Suprapubic skin (tissue), 4 donors: ENCODE results near the gene ZMYND19. TPM values are rescaled to one million over a fixed set of nuclear protein-coding genes. Genes with fewer than 3 reads are reported as not detected.
"Not testable (repeated sequence)": the region's sequence is repeated elsewhere in the genome, so short reads cannot be mapped to it uniquely, and the experiment has no call there.

ENCODE experiments used
- DNase-seq, 2 donors: peaks; one replicate each; pipeline ENCODE4 v3.0.0-alpha.2; 2019; ENCODE audit warnings: low spot score in 2 of 2
- H3K27ac ChIP-seq: fragments of 200-600 bp; sonication (generic); one replicate; pipeline ENCODE4 v1.5.1; 2019
- H3K27me3 ChIP-seq: fragments of 200-600 bp; sonication (generic); one replicate; pipeline ENCODE4 v1.5.1; 2019
- H3K36me3 ChIP-seq: fragments of 200-600 bp; sonication (generic); one replicate; pipeline ENCODE4 v1.5.1; 2019
- H3K4me1 ChIP-seq: fragments of 200-600 bp; sonication (generic); one replicate; pipeline ENCODE4 v1.5.1; 2019
- H3K4me3 ChIP-seq: fragments of 200-600 bp; sonication (generic); one replicate; pipeline ENCODE4 v1.5.1; 2019; ENCODE audit warnings: mild to moderate bottlenecking
- H3K9me3 ChIP-seq: fragments of 200-600 bp; sonication (generic); one replicate; pipeline ENCODE4 v1.5.1; 2019
- EP300 ChIP-seq: sonication (generic); formaldehyde crosslinking; IDR thresholded peaks from one replicate; pipeline ENCODE4 v1.6.1; 2017; ENCODE audit warnings: antibody characterized with exemption
- POLR2A ChIP-seq, 2 donors: fragments of 450-650 bp; IDR thresholded peaks; one replicate each; pipeline ENCODE4 v1.6.1; 2017; ENCODE audit warnings: antibody characterized with exemption in 2 of 2, mild to moderate bottlenecking in 2 of 2, moderate library complexity in 2 of 2
- POLR2AphosphoS5 ChIP-seq, 3 donors: sonication (generic); formaldehyde crosslinking; IDR thresholded peaks; one replicate each; pipeline ENCODE4 v1.6.1; 2017; ENCODE audit warnings: antibody characterized with exemption in 3 of 3
- WGBS: methylation state at CpG from one replicate; pipeline ENCODE4 v1.1.5; 2018; 5-methylcytosine and 5-hydroxymethylcytosine counted together
- total RNA-seq, 4 donors: library from RNA; depleted of rRNA; stranded (reverse); fragments of >200 nt; gene quantifications; one replicate each; pipeline ENCODE4 v1.1.0, GENCODE V29; 2016
- TF ChIP-seq, protein P1 (sequence below), 2 donors: fragments of 200-600 bp in 1 of 2; fragments of 450-650 bp in 1 of 2; sonication (generic) in 1 of 2; IDR thresholded peaks; one replicate each; pipeline ENCODE4 v1.5.1; 2016 to 2019; ENCODE audit warnings: antibody characterized with exemption in 2 of 2, mild to moderate bottlenecking in 1 of 2, moderate library complexity in 1 of 2

Gene ZMYND19
- total RNA-seq, 4 donors from 2014 or later: 19.2 to 39.4 (median 28.3) TPM

DNA sequence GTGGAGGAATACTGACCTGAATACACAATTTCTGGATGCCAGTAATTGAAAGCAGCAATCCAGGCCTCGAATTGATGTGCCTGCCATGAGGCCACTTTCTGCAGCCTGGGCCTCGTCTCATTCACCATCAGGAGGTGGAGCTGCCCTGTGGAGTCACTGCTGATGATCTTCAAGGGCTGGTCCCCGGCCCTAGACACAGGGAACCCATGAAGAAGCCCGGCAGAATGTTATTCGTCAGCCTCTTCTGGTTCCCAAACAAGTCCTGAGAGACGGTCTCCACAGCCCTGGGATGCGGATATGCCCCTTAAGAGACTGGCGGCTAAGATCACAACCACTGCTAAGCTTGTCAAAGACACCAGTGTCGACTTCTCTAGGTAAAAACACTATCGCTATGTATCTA is 16.1 kb downstream of the ZMYND19 start:
- Histone ChIP-seq H3K4me1 (peaks cover 30% of the 10 kb centered on the region), H3K36me3 (peaks cover 35% of the 10 kb centered on the region), H3K27ac (no peak overlapping the region), H3K9me3 (no peaks in the 10 kb centered on the region), H3K27me3 (no peaks in the 10 kb centered on the region), H3K4me3 (no peak overlapping the region)
- no peak for TF ChIP-seq POLR2A (IDR thresholded peaks at IDR 0.05)
- TF ChIP-seq POLR2AphosphoS5 (IDR thresholded peaks at IDR 0.05): no peak
- TF ChIP-seq, protein P1, sequence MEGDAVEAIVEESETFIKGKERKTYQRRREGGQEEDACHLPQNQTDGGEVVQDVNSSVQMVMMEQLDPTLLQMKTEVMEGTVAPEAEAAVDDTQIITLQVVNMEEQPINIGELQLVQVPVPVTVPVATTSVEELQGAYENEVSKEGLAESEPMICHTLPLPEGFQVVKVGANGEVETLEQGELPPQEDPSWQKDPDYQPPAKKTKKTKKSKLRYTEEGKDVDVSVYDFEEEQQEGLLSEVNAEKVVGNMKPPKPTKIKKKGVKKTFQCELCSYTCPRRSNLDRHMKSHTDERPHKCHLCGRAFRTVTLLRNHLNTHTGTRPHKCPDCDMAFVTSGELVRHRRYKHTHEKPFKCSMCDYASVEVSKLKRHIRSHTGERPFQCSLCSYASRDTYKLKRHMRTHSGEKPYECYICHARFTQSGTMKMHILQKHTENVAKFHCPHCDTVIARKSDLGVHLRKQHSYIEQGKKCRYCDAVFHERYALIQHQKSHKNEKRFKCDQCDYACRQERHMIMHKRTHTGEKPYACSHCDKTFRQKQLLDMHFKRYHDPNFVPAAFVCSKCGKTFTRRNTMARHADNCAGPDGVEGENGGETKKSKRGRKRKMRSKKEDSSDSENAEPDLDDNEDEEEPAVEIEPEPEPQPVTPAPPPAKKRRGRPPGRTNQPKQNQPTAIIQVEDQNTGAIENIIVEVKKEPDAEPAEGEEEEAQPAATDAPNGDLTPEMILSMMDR (IDR thresholded peaks at IDR 0.05): no peak
- WGBS: 93% methylated on average over 10 of the region's 10 CpGs
- DNase-seq: no peak

DNA sequence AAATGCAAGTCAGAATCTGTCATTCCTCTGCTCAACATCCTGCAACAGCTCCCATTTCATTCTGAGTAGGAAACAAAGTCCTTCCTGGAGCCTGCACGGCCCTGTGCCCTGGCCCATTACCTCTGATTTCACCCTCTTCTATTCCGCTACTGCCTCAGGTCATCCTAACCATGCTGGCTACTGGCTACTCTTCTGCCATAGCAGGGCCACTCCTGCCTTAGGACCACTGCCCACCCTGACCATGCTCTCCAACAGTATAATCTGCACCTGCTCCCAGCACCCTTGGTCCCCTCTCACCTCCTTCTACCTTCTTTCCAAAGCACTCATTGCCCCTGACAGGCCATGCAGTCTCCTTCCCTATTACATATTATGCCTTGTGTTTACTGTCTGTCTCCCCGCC is 19.7 kb downstream of the ZMYND19 start:
- TF ChIP-seq, protein P1 (IDR thresholded peaks at IDR 0.05): no peak
- no peak for TF ChIP-seq POLR2AphosphoS5 (IDR thresholded peaks at IDR 0.05)
- TF ChIP-seq POLR2A (IDR thresholded peaks at IDR 0.05): no peak
- TF ChIP-seq EP300: no peak
- 92% methylated on average over 3 of the region's 3 CpGs for WGBS
- H3K9me3 ChIP-seq: no peaks in the 10 kb centered on the region
- H3K36me3 ChIP-seq: peaks cover 35% of the 10 kb centered on the region
- no peak for DNase-seq
- no peak overlapping the region for H3K4me3 ChIP-seq
- H3K4me1 ChIP-seq: peaks cover 6% of the 10 kb centered on the region
- H3K27me3 ChIP-seq: no peaks in the 10 kb centered on the region
- H3K27ac ChIP-seq: no peak overlapping the region

DNA sequence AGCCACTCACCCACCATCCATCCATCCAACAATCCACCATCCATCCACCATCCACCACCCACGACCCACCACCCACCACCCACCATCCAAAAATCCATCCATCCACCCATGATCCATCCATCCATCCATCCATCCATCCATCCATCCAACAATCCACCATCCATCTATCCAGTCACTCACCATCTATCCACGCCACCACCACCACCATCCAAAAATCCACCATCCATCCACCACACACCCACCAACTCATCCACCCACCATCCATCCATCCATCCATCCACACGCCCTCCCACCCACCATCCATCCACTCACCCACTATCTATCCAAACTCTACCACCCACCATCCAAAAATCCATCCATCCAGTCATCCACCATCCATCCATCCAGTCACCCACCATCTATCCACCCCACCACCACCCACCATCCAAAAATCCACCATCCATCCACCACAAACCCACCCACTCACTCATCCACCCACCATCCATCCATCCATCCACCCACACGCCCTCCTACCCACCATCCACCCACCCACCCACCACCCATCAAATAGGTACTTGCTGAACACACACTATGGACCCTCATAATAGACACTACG is 20.6 kb downstream of the ZMYND19 start:
- 93% methylated on average over 5 of the region's 5 CpGs for WGBS
- H3K4me1 ChIP-seq: no peaks in the 10 kb centered on the region
- TF ChIP-seq POLR2AphosphoS5 (IDR thresholded peaks at IDR 0.05) (no peak), EP300 (no peak), POLR2A (IDR thresholded peaks at IDR 0.05) (no peak)
- TF ChIP-seq, protein P1 (IDR thresholded peaks at IDR 0.05): no peak
- H3K9me3 ChIP-seq: no peaks in the 10 kb centered on the region
- H3K4me3 ChIP-seq: no peak overlapping the region
- peaks cover 33% of the 10 kb centered on the region for H3K36me3 ChIP-seq
- H3K27me3 ChIP-seq: no peaks in the 10 kb centered on the region
- DNase-seq: no peak
- H3K27ac ChIP-seq: no peak overlapping the region

- peaks cover 33% of the 10 kb centered on the region for H3K36me3 ChIP-seq
- H3K4me1 ChIP-seq, H3K4me3 ChIP-seq, DNase-seq, H3K9me3 ChIP-seq, H3K27ac ChIP-seq, H3K27me3 ChIP-seq: not testable (repeated sequence)
- 74% methylated on average over 5 of the region's 5 CpGs for WGBS
Measured at GRCh38 chr9:137568445-137568844, 21.9 kb downstream of the ZMYND19 start.

- Histone ChIP-seq H3K9me3 (no peaks in the 10 kb centered on the region), H3K4me1 (no peaks in the 10 kb centered on the region), H3K36me3 (peaks cover 31% of the 10 kb centered on the region), H3K27ac (no peak overlapping the region), H3K27me3 (no peaks in the 10 kb centered on the region), H3K4me3 (no peak overlapping the region)
- TF ChIP-seq, protein P1 (IDR thresholded peaks at IDR 0.05): no peak
- DNase-seq: no peak
- 100% methylated on average over 6 of the region's 18 CpGs for WGBS
Measured at GRCh38 chr9:137564817-137565411, 25.4 kb downstream of the ZMYND19 start.

- no peaks in the 10 kb centered on the region for H3K4me1 ChIP-seq
- peaks cover 38% of the 10 kb centered on the region for H3K36me3 ChIP-seq
- no peak overlapping the region for H3K4me3 ChIP-seq
- WGBS: 94% methylated on average over 10 of the region's 10 CpGs
- DNase-seq: no peak
- no peak overlapping the region for H3K27ac ChIP-seq
- TF ChIP-seq POLR2A (IDR thresholded peaks at IDR 0.05) (no peak), POLR2AphosphoS5 (IDR thresholded peaks at IDR 0.05) (no peak), EP300 (no peak)
- TF ChIP-seq, protein P1 (IDR thresholded peaks at IDR 0.05): no peak
- H3K27me3 ChIP-seq: no peaks in the 10 kb centered on the region
- no peaks in the 10 kb centered on the region for H3K9me3 ChIP-seq
Measured at GRCh38 chr9:137564134-137564533, 26.2 kb downstream of the ZMYND19 start.
